GM12873 (cell line): ENCODE data around the gene JMJD1C.

Experiments used
- TF ChIP-seq, protein P1 (sequence below): IDR thresholded peaks from 2 replicates; pipeline ENCODE4 v1.5.1; 2012; ENCODE audit warnings: low read depth, mild to moderate bottlenecking, moderate library complexity, low read length, control low read depth; ENCODE audit not compliant: insufficient read depth; ENCODE audit errors: missing control alignments

JMJD1C gene

DNA sequence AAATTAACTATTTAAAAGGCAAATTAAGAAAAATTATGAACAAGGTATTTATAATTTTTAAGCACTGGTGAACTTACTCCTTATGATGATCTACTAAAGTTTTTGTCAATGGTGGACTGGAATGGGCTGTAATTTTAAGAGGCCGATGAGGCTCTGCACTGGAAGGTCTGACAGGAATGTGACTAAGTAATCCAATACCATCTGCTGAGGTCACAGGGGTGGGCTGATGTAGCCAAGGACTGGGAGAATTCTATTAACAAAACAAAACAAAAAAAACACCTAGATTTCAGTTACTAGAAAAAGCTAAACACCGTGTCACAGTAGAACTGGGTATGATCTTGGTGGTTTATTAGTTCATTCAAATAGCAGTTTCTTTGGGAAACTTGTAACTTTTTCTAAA lies 256.8 kb downstream of the JMJD1C start:
- TF ChIP-seq, protein P1, sequence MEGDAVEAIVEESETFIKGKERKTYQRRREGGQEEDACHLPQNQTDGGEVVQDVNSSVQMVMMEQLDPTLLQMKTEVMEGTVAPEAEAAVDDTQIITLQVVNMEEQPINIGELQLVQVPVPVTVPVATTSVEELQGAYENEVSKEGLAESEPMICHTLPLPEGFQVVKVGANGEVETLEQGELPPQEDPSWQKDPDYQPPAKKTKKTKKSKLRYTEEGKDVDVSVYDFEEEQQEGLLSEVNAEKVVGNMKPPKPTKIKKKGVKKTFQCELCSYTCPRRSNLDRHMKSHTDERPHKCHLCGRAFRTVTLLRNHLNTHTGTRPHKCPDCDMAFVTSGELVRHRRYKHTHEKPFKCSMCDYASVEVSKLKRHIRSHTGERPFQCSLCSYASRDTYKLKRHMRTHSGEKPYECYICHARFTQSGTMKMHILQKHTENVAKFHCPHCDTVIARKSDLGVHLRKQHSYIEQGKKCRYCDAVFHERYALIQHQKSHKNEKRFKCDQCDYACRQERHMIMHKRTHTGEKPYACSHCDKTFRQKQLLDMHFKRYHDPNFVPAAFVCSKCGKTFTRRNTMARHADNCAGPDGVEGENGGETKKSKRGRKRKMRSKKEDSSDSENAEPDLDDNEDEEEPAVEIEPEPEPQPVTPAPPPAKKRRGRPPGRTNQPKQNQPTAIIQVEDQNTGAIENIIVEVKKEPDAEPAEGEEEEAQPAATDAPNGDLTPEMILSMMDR = no peak

- TF ChIP-seq, protein P1 = no peak
These were observed 258.6 kb downstream of the JMJD1C start for GRCh38 chr10:63206997-63207811.

GRCh38 chr10:63206576-63206975 lies 259.2 kb downstream of the JMJD1C start:
- TF ChIP-seq, protein P1 = no peak

- TF ChIP-seq, protein P1 = no peak
These were observed 260.4 kb downstream of the JMJD1C start for GRCh38 chr10:63205421-63205820.

DNA sequence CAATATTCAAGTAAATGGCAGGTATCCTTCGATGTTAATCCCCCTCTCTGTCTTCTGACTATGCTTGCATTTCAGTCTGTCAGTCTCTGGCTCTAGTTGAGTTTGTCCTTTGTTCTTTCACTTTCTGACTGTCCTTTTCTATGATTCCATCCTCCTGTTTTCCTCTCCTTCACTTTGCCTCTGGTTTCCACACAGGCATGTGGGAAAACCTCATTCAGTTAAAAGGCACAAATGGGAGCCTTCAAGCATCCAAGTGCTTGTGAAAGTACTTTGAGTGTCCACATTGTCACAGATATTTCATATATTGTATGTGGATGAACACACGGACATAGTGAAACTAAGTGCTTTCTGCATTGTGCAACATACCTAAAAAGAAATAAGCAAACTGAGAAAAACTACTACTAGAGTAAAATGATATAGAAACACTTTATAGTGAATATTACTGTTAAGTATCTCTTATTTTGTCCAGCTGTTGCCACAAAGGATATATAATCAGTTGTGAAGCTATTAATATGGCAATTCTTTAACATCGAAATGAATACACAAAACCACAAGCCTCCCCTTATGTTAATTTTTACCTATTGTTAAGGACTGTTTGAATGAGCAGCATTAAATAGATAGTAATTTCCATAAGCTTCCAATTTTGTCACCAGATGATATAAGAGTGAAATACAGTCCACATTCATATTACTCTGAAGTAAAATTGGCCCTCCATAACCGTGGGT lies 260.9 kb downstream of the JMJD1C start:
- TF ChIP-seq, protein P1 = no peak

DNA sequence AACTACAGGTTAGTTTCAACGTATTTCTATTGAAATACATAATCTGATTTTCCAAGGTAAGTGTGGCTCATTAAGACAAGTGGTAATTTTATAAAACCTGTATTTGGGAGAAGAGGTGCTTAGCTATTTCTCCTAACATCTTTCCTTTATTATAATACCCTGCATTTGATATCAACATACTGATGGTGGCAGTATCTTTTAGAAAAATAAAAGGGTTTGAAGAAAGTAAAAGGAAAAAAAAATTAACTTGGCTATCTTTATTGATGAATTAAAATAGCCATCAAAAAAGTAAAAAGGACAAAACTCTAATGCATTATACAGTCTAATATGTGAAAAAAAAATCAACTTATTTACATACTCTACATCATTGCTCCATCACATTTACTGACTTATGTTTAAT lies 264.7 kb downstream of the JMJD1C start:
- TF ChIP-seq, protein P1 = no peak

- TF ChIP-seq, protein P1 = no peak
These were observed 265.3 kb downstream of the JMJD1C start for GRCh38 chr10:63200431-63200830.
